Suprapubic skin (tissue), 4 donors: ENCODE measurements around the gene HHLA2. TPM values are rescaled to one million over a fixed set of nuclear protein-coding genes. Genes with fewer than 3 reads are reported as not detected.
"Not testable (repeated sequence)": the region's sequence is repeated elsewhere in the genome, so short reads cannot be mapped to it uniquely, and the experiment has no call there.

Experiments used
- DNase-seq, 2 donors: peaks; one replicate each; pipeline ENCODE4 v3.0.0-alpha.2; 2019; ENCODE audit warnings: low spot score in 2 of 2
- H3K27ac ChIP-seq: fragments of 200-600 bp; sonication (generic); one replicate; pipeline ENCODE4 v1.5.1; 2019
- H3K27me3 ChIP-seq: fragments of 200-600 bp; sonication (generic); one replicate; pipeline ENCODE4 v1.5.1; 2019
- H3K36me3 ChIP-seq: fragments of 200-600 bp; sonication (generic); one replicate; pipeline ENCODE4 v1.5.1; 2019
- H3K4me1 ChIP-seq: fragments of 200-600 bp; sonication (generic); one replicate; pipeline ENCODE4 v1.5.1; 2019
- H3K4me3 ChIP-seq: fragments of 200-600 bp; sonication (generic); one replicate; pipeline ENCODE4 v1.5.1; 2019; ENCODE audit warnings: mild to moderate bottlenecking
- H3K9me3 ChIP-seq: fragments of 200-600 bp; sonication (generic); one replicate; pipeline ENCODE4 v1.5.1; 2019
- EP300 ChIP-seq: sonication (generic); formaldehyde crosslinking; IDR thresholded peaks from one replicate; pipeline ENCODE4 v1.6.1; 2017; ENCODE audit warnings: antibody characterized with exemption
- POLR2A ChIP-seq, 2 donors: fragments of 450-650 bp; IDR thresholded peaks; one replicate each; pipeline ENCODE4 v1.6.1; 2017; ENCODE audit warnings: antibody characterized with exemption in 2 of 2, mild to moderate bottlenecking in 2 of 2, moderate library complexity in 2 of 2
- POLR2AphosphoS5 ChIP-seq, 3 donors: sonication (generic); formaldehyde crosslinking; IDR thresholded peaks; one replicate each; pipeline ENCODE4 v1.6.1; 2017; ENCODE audit warnings: antibody characterized with exemption in 3 of 3
- WGBS: methylation state at CpG from one replicate; pipeline ENCODE4 v1.1.5; 2018; 5-methylcytosine and 5-hydroxymethylcytosine counted together
- total RNA-seq, 4 donors: library from RNA; depleted of rRNA; stranded (reverse); fragments of >200 nt; gene quantifications; one replicate each; pipeline ENCODE4 v1.1.0, GENCODE V29; 2016
- TF ChIP-seq, protein P1 (sequence below), 2 donors: fragments of 200-600 bp in 1 of 2; fragments of 450-650 bp in 1 of 2; sonication (generic) in 1 of 2; IDR thresholded peaks; one replicate each; pipeline ENCODE4 v1.5.1; 2016 to 2019; ENCODE audit warnings: antibody characterized with exemption in 2 of 2, mild to moderate bottlenecking in 1 of 2, moderate library complexity in 1 of 2

The HHLA2 gene, protein sequence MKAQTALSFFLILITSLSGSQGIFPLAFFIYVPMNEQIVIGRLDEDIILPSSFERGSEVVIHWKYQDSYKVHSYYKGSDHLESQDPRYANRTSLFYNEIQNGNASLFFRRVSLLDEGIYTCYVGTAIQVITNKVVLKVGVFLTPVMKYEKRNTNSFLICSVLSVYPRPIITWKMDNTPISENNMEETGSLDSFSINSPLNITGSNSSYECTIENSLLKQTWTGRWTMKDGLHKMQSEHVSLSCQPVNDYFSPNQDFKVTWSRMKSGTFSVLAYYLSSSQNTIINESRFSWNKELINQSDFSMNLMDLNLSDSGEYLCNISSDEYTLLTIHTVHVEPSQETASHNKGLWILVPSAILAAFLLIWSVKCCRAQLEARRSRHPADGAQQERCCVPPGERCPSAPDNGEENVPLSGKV
- not detected for total RNA-seq

DNA sequence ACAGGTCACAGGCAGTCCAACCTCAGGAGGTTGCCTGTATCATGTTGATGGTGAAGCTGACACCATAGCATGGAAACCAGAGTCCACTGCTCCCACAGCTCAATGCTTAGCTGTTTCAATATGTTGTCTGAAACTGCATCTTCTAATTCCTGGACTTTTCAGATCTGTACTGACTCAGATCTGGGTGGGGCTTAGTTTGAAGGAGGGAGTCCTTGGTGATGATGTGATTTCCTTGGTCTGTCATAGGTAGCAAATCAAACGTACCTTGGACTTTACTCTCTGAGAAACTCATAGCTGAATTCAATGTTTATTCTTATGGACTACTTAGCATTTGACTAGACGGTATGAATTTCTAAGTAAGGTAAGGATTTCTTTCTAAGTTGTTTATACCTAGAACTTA, at the start of gene HHLA2:
HHLA2 (plus strand) TSS at position 310 of the 400 bp plus-strand sequence. CDS start 55,266 bp downstream, outside the sequence.
- Histone ChIP-seq H3K9me3 (no peaks in the 10 kb centered on the region), H3K27me3 (no peaks in the 10 kb centered on the region), H3K36me3 (no peaks in the 10 kb centered on the region), H3K4me3 (no peak within 1 kb of the TSS), H3K4me1 (no peaks in the 10 kb centered on the region), H3K27ac (no peak within 1 kb of the TSS)
- no peak for DNase-seq
- TF ChIP-seq, protein P1, sequence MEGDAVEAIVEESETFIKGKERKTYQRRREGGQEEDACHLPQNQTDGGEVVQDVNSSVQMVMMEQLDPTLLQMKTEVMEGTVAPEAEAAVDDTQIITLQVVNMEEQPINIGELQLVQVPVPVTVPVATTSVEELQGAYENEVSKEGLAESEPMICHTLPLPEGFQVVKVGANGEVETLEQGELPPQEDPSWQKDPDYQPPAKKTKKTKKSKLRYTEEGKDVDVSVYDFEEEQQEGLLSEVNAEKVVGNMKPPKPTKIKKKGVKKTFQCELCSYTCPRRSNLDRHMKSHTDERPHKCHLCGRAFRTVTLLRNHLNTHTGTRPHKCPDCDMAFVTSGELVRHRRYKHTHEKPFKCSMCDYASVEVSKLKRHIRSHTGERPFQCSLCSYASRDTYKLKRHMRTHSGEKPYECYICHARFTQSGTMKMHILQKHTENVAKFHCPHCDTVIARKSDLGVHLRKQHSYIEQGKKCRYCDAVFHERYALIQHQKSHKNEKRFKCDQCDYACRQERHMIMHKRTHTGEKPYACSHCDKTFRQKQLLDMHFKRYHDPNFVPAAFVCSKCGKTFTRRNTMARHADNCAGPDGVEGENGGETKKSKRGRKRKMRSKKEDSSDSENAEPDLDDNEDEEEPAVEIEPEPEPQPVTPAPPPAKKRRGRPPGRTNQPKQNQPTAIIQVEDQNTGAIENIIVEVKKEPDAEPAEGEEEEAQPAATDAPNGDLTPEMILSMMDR (IDR thresholded peaks at IDR 0.05), result no peak
- TF ChIP-seq EP300 (no peak), POLR2AphosphoS5 (IDR thresholded peaks at IDR 0.05) (no peak), POLR2A (IDR thresholded peaks at IDR 0.05) (no peak)
- WGBS, result 70% methylated on average over 2 of the region's 2 CpGs

DNA sequence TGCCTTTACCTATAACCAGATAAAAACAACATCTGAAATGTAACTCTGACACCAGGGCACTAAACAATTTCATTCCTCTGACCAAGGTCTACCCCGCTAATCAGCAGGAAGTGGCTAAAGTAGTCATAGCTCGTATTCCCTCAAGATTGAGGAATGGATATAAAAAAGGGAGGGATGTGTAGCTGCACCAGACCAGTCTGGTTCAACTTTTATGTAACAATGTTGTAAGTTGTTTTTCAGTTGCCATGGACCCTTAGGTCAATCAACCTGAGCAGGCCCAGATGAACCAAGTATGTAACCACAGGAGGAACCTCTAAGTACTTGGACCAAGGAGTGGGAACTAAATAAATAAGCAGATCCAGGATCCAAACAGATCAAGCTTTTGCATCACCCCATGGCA, 45.7 kb upstream of the HHLA2 start:
- Histone ChIP-seq H3K4me1 (no peaks in the 10 kb centered on the region), H3K4me3 (no peak overlapping the region), H3K27me3 (no peaks in the 10 kb centered on the region), H3K9me3 (no peaks in the 10 kb centered on the region), H3K27ac (no peak overlapping the region), H3K36me3 (no peaks in the 10 kb centered on the region)
- DNase-seq, result no peak
- WGBS, result 91% methylated on average over 2 of the region's 2 CpGs
- TF ChIP-seq POLR2A (IDR thresholded peaks at IDR 0.05) (no peak), POLR2AphosphoS5 (IDR thresholded peaks at IDR 0.05) (no peak), EP300 (no peak)
- TF ChIP-seq, protein P1 (IDR thresholded peaks at IDR 0.05), result no peak

DNA sequence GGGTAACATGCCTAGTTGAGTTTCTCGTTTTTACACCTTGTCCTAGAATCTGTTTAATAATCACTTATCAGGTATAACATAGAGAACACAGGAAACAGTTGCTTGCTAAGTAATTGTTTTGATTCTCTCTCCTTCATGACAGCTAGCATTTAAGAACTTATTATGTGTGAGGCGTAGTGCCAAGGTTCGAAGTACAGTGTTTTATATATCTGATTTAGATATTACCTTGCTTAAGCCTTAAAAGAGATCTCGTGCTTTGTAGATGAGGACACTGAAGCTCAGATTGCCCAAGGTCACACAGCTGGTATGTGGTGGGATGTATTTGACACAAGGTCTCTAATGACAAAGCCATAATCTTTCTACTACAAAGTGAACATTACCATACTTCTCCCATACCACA, 45.1 kb upstream of the HHLA2 start:
- TF ChIP-seq POLR2A (IDR thresholded peaks at IDR 0.05) (no peak), EP300 (no peak), POLR2AphosphoS5 (IDR thresholded peaks at IDR 0.05) (no peak)
- TF ChIP-seq, protein P1 (IDR thresholded peaks at IDR 0.05), result no peak
- 84% methylated on average over 4 of the region's 4 CpGs for WGBS
- no peaks in the 10 kb centered on the region for H3K4me1 ChIP-seq
- no peaks in the 10 kb centered on the region for H3K27me3 ChIP-seq
- no peaks in the 10 kb centered on the region for H3K36me3 ChIP-seq
- H3K9me3 ChIP-seq, result no peaks in the 10 kb centered on the region
- H3K27ac ChIP-seq, result no peak overlapping the region
- H3K4me3 ChIP-seq, result no peak overlapping the region
- no peak for DNase-seq

DNA sequence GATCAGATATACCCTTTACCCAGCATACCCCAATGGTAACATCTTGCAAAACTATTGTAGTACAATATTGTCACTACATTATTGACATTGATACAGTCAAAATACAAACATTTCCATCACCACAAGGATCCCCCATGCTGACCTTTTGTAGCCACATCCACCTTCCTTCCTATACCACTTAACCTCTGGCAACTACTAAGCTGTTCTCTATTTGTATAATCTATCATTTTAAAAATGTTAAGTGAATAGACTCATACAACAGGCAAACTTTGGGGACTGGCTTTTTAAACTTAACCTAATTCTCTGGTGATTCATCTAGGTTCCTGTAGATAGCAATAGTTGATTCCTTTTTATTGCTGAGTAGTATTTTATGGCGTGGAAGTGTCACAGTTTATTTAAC, 44.5 kb upstream of the HHLA2 start:
- Histone ChIP-seq H3K36me3 (no peaks in the 10 kb centered on the region), H3K9me3 (no peaks in the 10 kb centered on the region), H3K4me1 (no peaks in the 10 kb centered on the region), H3K4me3 (no peak overlapping the region), H3K27ac (no peak overlapping the region), H3K27me3 (no peaks in the 10 kb centered on the region)
- no peak for DNase-seq
- 95% methylated on average over 1 of the region's 1 CpG for WGBS
- no peak for TF ChIP-seq POLR2AphosphoS5 (IDR thresholded peaks at IDR 0.05)
- no peak for TF ChIP-seq EP300
- TF ChIP-seq, protein P1 (IDR thresholded peaks at IDR 0.05), result no peak
- TF ChIP-seq POLR2A (IDR thresholded peaks at IDR 0.05), result no peak

DNA sequence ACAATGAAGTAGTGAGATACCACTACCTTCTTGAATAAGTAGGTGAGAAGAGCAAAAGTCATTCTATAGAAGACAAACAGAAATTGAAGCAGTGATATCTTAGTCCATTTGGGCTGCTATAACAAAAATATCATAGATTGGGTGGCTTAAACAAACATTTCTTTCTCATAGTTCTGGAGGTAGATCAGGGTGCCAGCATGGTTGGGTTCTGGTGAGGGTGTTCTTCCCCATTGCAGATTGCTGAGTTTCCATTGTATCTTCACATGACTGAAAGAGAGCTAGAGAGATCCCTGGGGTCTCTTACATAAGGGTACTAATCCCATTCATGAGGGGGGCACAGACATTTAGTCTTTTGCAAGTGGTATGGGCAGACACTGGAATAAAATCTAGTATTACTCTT, 41.2 kb upstream of the HHLA2 start:
- no peaks in the 10 kb centered on the region for H3K4me1 ChIP-seq
- DNase-seq, result no peak
- H3K36me3 ChIP-seq, result no peaks in the 10 kb centered on the region
- no peaks in the 10 kb centered on the region for H3K9me3 ChIP-seq
- no peak overlapping the region for H3K4me3 ChIP-seq
- H3K27me3 ChIP-seq, result no peaks in the 10 kb centered on the region
- TF ChIP-seq, protein P1 (IDR thresholded peaks at IDR 0.05), result no peak
- TF ChIP-seq EP300, result no peak
- TF ChIP-seq POLR2A (IDR thresholded peaks at IDR 0.05), result no peak
- no peak for TF ChIP-seq POLR2AphosphoS5 (IDR thresholded peaks at IDR 0.05)
- no peak overlapping the region for H3K27ac ChIP-seq

DNA sequence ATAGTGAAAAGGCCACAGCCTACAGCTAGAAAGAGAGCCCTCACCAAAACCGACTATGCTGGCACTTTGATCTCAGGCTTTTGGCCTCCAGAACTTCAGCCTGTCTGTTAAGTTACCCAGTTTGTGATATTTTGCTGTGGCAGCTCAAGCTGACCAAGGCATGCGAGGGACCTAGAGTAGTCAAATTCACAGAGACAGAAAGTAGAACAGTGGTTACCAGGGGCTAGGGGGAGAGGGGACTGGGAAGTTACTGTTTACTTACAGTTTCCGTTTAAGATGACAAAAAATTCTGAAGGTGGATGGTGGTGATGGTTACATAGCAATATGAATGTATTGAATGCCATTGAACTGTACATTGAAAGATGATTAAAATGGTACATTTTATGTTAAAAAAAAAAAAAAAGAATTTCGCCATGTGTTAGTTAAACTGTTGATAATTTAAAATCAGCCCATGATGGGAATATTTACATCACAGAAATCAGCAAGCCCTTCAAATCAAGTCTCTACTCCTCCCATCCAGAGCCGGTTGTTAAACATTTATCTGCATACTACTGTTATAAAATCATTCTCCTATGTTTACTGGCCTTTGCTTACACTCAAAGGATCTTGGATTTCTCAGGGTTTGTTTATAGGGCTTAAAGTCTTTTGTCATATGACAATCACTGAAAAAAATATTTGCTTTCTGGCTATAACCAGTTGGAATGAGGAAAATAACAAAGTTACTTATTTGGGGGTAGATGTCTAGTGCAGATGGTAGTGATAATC, 31.6 kb upstream of the HHLA2 start:
- not testable (repeated sequence) for DNase-seq, H3K27ac ChIP-seq, H3K4me1 ChIP-seq, H3K9me3 ChIP-seq, H3K27me3 ChIP-seq, H3K36me3 ChIP-seq, H3K4me3 ChIP-seq
- WGBS, result 81% methylated on average over 5 of the region's 5 CpGs

DNA sequence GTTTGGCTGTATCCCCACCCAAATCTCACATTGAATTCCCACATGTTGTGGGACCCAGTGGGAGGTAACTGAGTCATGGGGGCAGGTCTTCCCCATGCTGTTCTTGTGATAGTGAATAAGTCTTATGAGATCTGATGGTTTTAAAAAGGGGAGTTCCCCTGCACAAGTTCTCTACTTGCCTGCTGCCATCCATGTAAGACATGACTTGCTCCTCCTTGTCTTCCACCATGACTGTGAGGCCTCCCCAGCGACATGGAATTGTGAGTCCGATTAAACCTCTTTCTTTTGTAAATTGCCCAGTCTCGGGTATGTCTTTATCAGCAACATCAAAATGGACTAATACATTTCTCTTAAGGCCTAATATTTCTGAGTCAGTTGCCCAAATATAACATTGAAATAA, 28.1 kb upstream of the HHLA2 start:
- H3K4me1 ChIP-seq, DNase-seq: not testable (repeated sequence)
- 94% methylated on average over 3 of the region's 3 CpGs for WGBS

More for the DNA sequence above, 28.1 kb upstream of the HHLA2 start:
- H3K27ac ChIP-seq, H3K9me3 ChIP-seq, H3K36me3 ChIP-seq, H3K4me3 ChIP-seq, H3K27me3 ChIP-seq: not testable (repeated sequence)
